ENCODE results near the gene ITPRIP.
A peak's percentile ranks its signal among the peaks of the same experiment; 100 is the strongest.

The ITPRIP gene

GRCh38 chr10:104340641-104341040 lies 2.4 kb upstream of the ITPRIP start:
- no peak for DNase-seq (ENCODE audit: low read depth, low spot score)

- no peak for DNase-seq (ENCODE audit: low read depth, low spot score)
Measured at GRCh38 chr10:104340111-104340526, 1.9 kb upstream of the ITPRIP start.

- DNase-seq (ENCODE audit: low read depth, low spot score) = no peak
Measured at GRCh38 chr10:104339469-104340110, 1.3 kb upstream of the ITPRIP start.

GRCh38 chr10:104337521-104337984 lies 712 bp downstream of the ITPRIP start:
- DNase-seq (ENCODE audit: low read depth, low spot score) = no peak

GRCh38 chr10:104336821-104337467 lies 1.3 kb downstream of the ITPRIP start:
- DNase-seq (ENCODE audit: low read depth, low spot score) = no peak

- DNase-seq (ENCODE audit: low read depth, low spot score) = no peak
Measured at GRCh38 chr10:104334965-104335650, 3.2 kb downstream of the ITPRIP start.

- no peak for DNase-seq (ENCODE audit: low read depth, low spot score)
Measured at GRCh38 chr10:104334561-104334960, 3.7 kb downstream of the ITPRIP start.

GRCh38 chr10:104333728-104334373 lies 4.4 kb downstream of the ITPRIP start:
- DNase-seq (ENCODE audit: low read depth, low spot score) = no peak

GRCh38 chr10:104333032-104333727 lies 5.1 kb downstream of the ITPRIP start:
- no peak for DNase-seq (ENCODE audit: low read depth, low spot score)

- no peak for DNase-seq (ENCODE audit: low read depth, low spot score)
Measured at GRCh38 chr10:104332243-104333031, 5.8 kb downstream of the ITPRIP start.

- peak; percentile 95 for DNase-seq (ENCODE audit: low read depth, low spot score)
Measured at GRCh38 chr10:104331208-104331838, 6.9 kb downstream of the ITPRIP start.

GRCh38 chr10:104330168-104331110 lies 7.8 kb downstream of the ITPRIP start:
- DNase-seq (ENCODE audit: low read depth, low spot score) = no peak

- DNase-seq (ENCODE audit: low read depth, low spot score) = no peak
Measured at GRCh38 chr10:104329735-104330134, 8.5 kb downstream of the ITPRIP start.

- peak; percentile 82 for DNase-seq (ENCODE audit: low read depth, low spot score)
Measured at GRCh38 chr10:104328896-104329710, 9.2 kb downstream of the ITPRIP start.

- no peak for DNase-seq (ENCODE audit: low read depth, low spot score)
Measured at GRCh38 chr10:104328646-104328895, 9.7 kb downstream of the ITPRIP start.

- DNase-seq (ENCODE audit: low read depth, low spot score) = peak; percentile 81
Measured at GRCh38 chr10:104327745-104328645, 10.3 kb downstream of the ITPRIP start.

- DNase-seq (ENCODE audit: low read depth, low spot score) = no peak
Measured at GRCh38 chr10:104326991-104327610, 11.2 kb downstream of the ITPRIP start.

Data from brain pericyte (primary cell).